Measurements from ENCODE around the gene NTPCR. TPM values are rescaled to one million over a fixed set of nuclear protein-coding genes. Genes with fewer than 3 reads are reported as not detected.

NTPCR gene
- total RNA-seq, 1 experiment from 2014 or later: 49.1 TPM

- H3K36me3 Mint-ChIP-seq (ENCODE audit: insufficient read depth, unreplicated experiment): no peaks in the 10 kb centered on the region
- TF ChIP-seq CTCF (IDR thresholded peaks at IDR 0.05; ENCODE audit: insufficient read depth in 1 of 2, low read depth in 1 of 2, low read length in 1 of 2, severe bottlenecking in 1 of 2, unreplicated experiment in 1 of 2): no peak
These were observed 33.0 kb downstream of the NTPCR start for GRCh38 chr1:232983375-232983774.

GRCh38 chr1:232983817-232984567 lies 33.6 kb downstream of the NTPCR start:
- intact Hi-C loops (cut with micrococcal nuclease; ENCODE audit: unreplicated experiment): no loop called here
- peaks cover 6% of the 10 kb centered on the region for H3K4me1 Mint-ChIP-seq (ENCODE audit: low read depth, unreplicated experiment)
- POLR2A ChIA-PET: no interaction called here

More at GRCh38 chr1:232983375-232983774, 33.0 kb downstream of the NTPCR start:
- ChIA-PET POLR2A (no interaction called here), CTCF (interaction anchor here (0.6 kb wide), 1 partner anchor 255 kb away, joined by 3 read pairs; no protein-coding TSS in a partner anchor)
- BruUV-seq (replicated peaks): no TSS peak
- no peaks in the 10 kb centered on the region for H3K9me3 Mint-ChIP-seq (ENCODE audit: unreplicated experiment)
- intact Hi-C loops (cut with micrococcal nuclease; ENCODE audit: unreplicated experiment): no loop called here
- no peak for DNase-seq
- Histone ChIP-seq H3K36me3 (ENCODE audit: control insufficient read depth, insufficient read depth, low read length) (no peaks in the 10 kb centered on the region), H3K27me3 (replicated peaks; ENCODE audit: control insufficient read depth, insufficient read depth, low read length) (no peaks in the 10 kb centered on the region), H3K4me3 (ENCODE audit: low read depth, low read length) (no peak overlapping the region), H3K4me1 (no peaks in the 10 kb centered on the region), H3K9me3 (no peaks in the 10 kb centered on the region)
- H3K27me3 Mint-ChIP-seq (ENCODE audit: insufficient read depth, unreplicated experiment): no peaks in the 10 kb centered on the region
- H3K4me3 Mint-ChIP-seq (ENCODE audit: unreplicated experiment): no peak overlapping the region
- H3K4me1 Mint-ChIP-seq (ENCODE audit: low read depth, unreplicated experiment): peaks cover 6% of the 10 kb centered on the region
- no peak overlapping the region for H3K27ac Mint-ChIP-seq (ENCODE audit: unreplicated experiment)

More at GRCh38 chr1:232983817-232984567, 33.6 kb downstream of the NTPCR start:
- H3K4me3 Mint-ChIP-seq (ENCODE audit: unreplicated experiment): no peak overlapping the region
- Histone ChIP-seq H3K4me3 (ENCODE audit: low read depth, low read length) (no peak overlapping the region), H3K9me3 (no peaks in the 10 kb centered on the region), H3K4me1 (no peaks in the 10 kb centered on the region), H3K36me3 (ENCODE audit: control insufficient read depth, insufficient read depth, low read length) (no peaks in the 10 kb centered on the region), H3K27me3 (replicated peaks; ENCODE audit: control insufficient read depth, insufficient read depth, low read length) (no peaks in the 10 kb centered on the region)
- no peak overlapping the region for H3K27ac Mint-ChIP-seq (ENCODE audit: unreplicated experiment)
- H3K9me3 Mint-ChIP-seq (ENCODE audit: unreplicated experiment): no peaks in the 10 kb centered on the region
- no TSS peak for BruUV-seq (replicated peaks)
- CTCF ChIA-PET: interaction anchor here (0.5 to 0.6 kb wide), 2 partner anchors 39 to 254 kb away, joined by 3 read pairs; no protein-coding TSS in a partner anchor
- no peak for DNase-seq
- no peaks in the 10 kb centered on the region for H3K36me3 Mint-ChIP-seq (ENCODE audit: insufficient read depth, unreplicated experiment)
- H3K27me3 Mint-ChIP-seq (ENCODE audit: insufficient read depth, unreplicated experiment): no peaks in the 10 kb centered on the region
- TF ChIP-seq CTCF (IDR thresholded peaks at IDR 0.05; ENCODE audit: insufficient read depth in 1 of 2, low read depth in 1 of 2, low read length in 1 of 2, severe bottlenecking in 1 of 2, unreplicated experiment in 1 of 2): no peak
